GM12878 (cell line): Measurements from ENCODE around the gene CDH4. TPM values are rescaled to one million over a fixed set of nuclear protein-coding genes. Genes with fewer than 3 reads are reported as not detected.

Experiments used
- ATAC-seq: fragments of 200-7000 bp; cut with Tn5 transposase; 3 replicates; pipeline ENCODE4 v1.9.1; 2020; ENCODE audit warnings: mild to moderate bottlenecking, moderate library complexity
- BruUV-seq: library from RNA; stranded (reverse); fragments of 400-500 nt; replicated peaks from 2 replicates; lab custom pipeline; 2021; lab: Mats Ljungman, UMichigan
- CTCF ChIA-PET: fragments of 300-600 bp; sonication (Branson Sonifier 250); formaldehyde crosslinking; extraction: SDS; loops from one replicate; lab custom pipeline; 2021; ENCODE audit warnings: inconsistent platforms; lab: Yijun Ruan, JAX
- POLR2A ChIA-PET: fragments of 350-600 bp; formaldehyde crosslinking; extraction: SDS; loops from one replicate; lab custom pipeline; 2021; ENCODE audit warnings: inconsistent platforms; lab: Charles Lee
- RAD21 ChIA-PET: fragments of 300-600 bp; sonication (Branson Sonifier 250); formaldehyde crosslinking; loops from one replicate; lab custom pipeline; 2023; ENCODE audit warnings: antibody characterized with exemption; ENCODE audit not compliant: unreplicated experiment; lab: Charles Lee
- SMC1A ChIA-PET: fragments of 300-600 bp; sonication (Branson Sonifier 250); formaldehyde crosslinking; loops from one replicate; lab custom pipeline; 2023; ENCODE audit not compliant: unreplicated experiment, uncharacterized antibody; lab: Charles Lee
- DNase-seq: peaks from one replicate; pipeline ENCODE4 v3.0.0-alpha.2; 2011; ENCODE audit warnings: low read depth, low spot score
- FAIRE-seq: peaks from 3 replicates; lab custom pipeline; 2011; peaks lifted over from hg19 to GRCh38; lab: Jason Lieb, UNC
- H2AFZ ChIP-seq: 2 replicates; pipeline ENCODE4 v1.6.0; 2011; ENCODE audit warnings: low read depth, low read length, control low read depth; ENCODE audit not compliant: control insufficient read depth
- H3K27ac ChIP-seq: 2 replicates; pipeline ENCODE4 v1.5.1; 2011; ENCODE audit warnings: control low read depth; ENCODE audit not compliant: control insufficient read depth, insufficient read depth
- H3K27me3 ChIP-seq, 2 experiments: replicated peaks in 1 of 2; 2 replicates each; pipeline versions ENCODE4 v1.6.0 to v1.6.1; 2011; ENCODE audit warnings: low read length in 1 of 2; ENCODE audit not compliant: control insufficient read depth in 2 of 2, insufficient read depth in 2 of 2
- H3K36me3 ChIP-seq, 2 experiments: 2 replicates each; pipeline ENCODE4 v1.5.1; 2011; ENCODE audit warnings: low read length in 1 of 2; ENCODE audit not compliant: control insufficient read depth in 2 of 2, insufficient read depth in 2 of 2
- H3K4me1 ChIP-seq: 2 replicates; pipeline ENCODE4 v1.6.1; 2011; ENCODE audit warnings: mild to moderate bottlenecking, low read length, moderate library complexity, mixed read lengths; ENCODE audit not compliant: control insufficient read depth, insufficient read depth
- H3K4me2 ChIP-seq: 2 replicates; pipeline ENCODE4 v1.6.0; 2011; ENCODE audit warnings: control low read depth; ENCODE audit not compliant: control insufficient read depth, insufficient read depth
- H3K4me3 ChIP-seq: fragments of 200-600 bp; sonication (generic); 2 replicates; pipeline ENCODE4 v1.5.1; 2016
- H3K79me2 ChIP-seq: 2 replicates; pipeline ENCODE4 v1.6.0; 2011; ENCODE audit warnings: low read length; ENCODE audit not compliant: control insufficient read depth, insufficient read depth
- H3K9ac ChIP-seq: 2 replicates; pipeline ENCODE4 v1.8.0; 2011; ENCODE audit warnings: low read length, control low read depth, mixed read lengths; ENCODE audit not compliant: control insufficient read depth, insufficient read depth
- H3K9me3 ChIP-seq: replicated peaks from 3 replicates; pipeline ENCODE4 v1.5.1; 2011; ENCODE audit warnings: mild to moderate bottlenecking, low read length; ENCODE audit not compliant: control insufficient read depth, insufficient read depth
- H4K20me1 ChIP-seq: 2 replicates; pipeline ENCODE4 v1.6.0; 2011; ENCODE audit not compliant: control insufficient read depth, insufficient read depth
- HDAC6 ChIP-seq: fragments of 200-600 bp; sonication (generic); IDR thresholded peaks from one replicate; pipeline ENCODE4 v1.8.0; 2017; ENCODE audit warnings: antibody characterized with exemption; ENCODE audit not compliant: unreplicated experiment
- KAT2A ChIP-seq: conservative IDR thresholded peaks from 2 replicates; pipeline ENCODE4 v1.6.1; 2011; ENCODE audit warnings: low read depth, low read length; ENCODE audit not compliant: control insufficient read depth
- MYC ChIP-seq: IDR thresholded peaks from 2 replicates; pipeline ENCODE4 v1.6.1; 2011; ENCODE audit warnings: mild to moderate bottlenecking, low read length, moderate library complexity, inconsistent platforms; ENCODE audit not compliant: insufficient read depth, insufficient replicate concordance, insufficient read length, severe bottlenecking
- NR2C2 ChIP-seq: IDR thresholded peaks from 2 replicates; pipeline ENCODE4 v1.6.1; 2011; ENCODE audit warnings: borderline replicate concordance, low read depth; ENCODE audit not compliant: control insufficient read depth, insufficient read length
- NRF1 ChIP-seq: conservative IDR thresholded peaks from 2 replicates; pipeline ENCODE4 v1.6.1; 2011; ENCODE audit warnings: mild to moderate bottlenecking, low read depth, low read length, improper control_type of control experiment
- PRDM15 ChIP-seq: fragments of 450-650 bp; formaldehyde crosslinking; IDR thresholded peaks from 2 replicates; pipeline ENCODE4 v1.4.0; 2020; ENCODE audit warnings: mild to moderate bottlenecking, moderate library complexity
- RAD21 ChIP-seq: IDR thresholded peaks from 2 replicates; pipeline ENCODE4 v1.6.1; 2011; ENCODE audit warnings: mild to moderate bottlenecking, low read depth, low read length, moderate library complexity; ENCODE audit not compliant: insufficient read depth
- RCOR1 ChIP-seq: conservative IDR thresholded peaks from 2 replicates; pipeline ENCODE4 v1.6.1; 2012; ENCODE audit warnings: low read depth, low read length, improper control_type of control experiment
- SIX5 ChIP-seq: IDR thresholded peaks from 2 replicates; pipeline ENCODE4 v1.6.1; 2011; ENCODE audit warnings: mild to moderate bottlenecking, low read depth, low read length, moderate library complexity; ENCODE audit not compliant: severe bottlenecking
- TCF12 ChIP-seq: IDR thresholded peaks from 2 replicates; pipeline ENCODE4 v1.6.1; 2011; ENCODE audit warnings: low read depth, mild to moderate bottlenecking, low read length
- YBX1 ChIP-seq: fragments of 450-650 bp; IDR thresholded peaks from 2 replicates; pipeline ENCODE4 v1.6.1; 2016; ENCODE audit warnings: antibody characterized with exemption
- WGBS: methylation state at CpG from one replicate; pipeline ENCODE4 v1.1.6; 2016; ENCODE audit warnings: low lambda C conversion rate; ENCODE audit not compliant: insufficient replicate concordance, insufficient coverage; ENCODE audit errors: missing lambda C conversion rate; 5-methylcytosine and 5-hydroxymethylcytosine counted together
- in situ Hi-C: fragments of 300-500 bp; cut with MboI; formaldehyde crosslinking; loops from 9 replicates; pipeline ENCODE4 v1.14.3; 2018; ENCODE audit warnings: mixed read lengths
- intact Hi-C: fragments of 100-400 bp; cut with micrococcal nuclease; formaldehyde crosslinking; loops from one replicate; pipeline ENCODE4 v1.14.2; 2022; ENCODE audit not compliant: unreplicated experiment
- polyA plus RNA-seq, 11 experiments: library from polyadenylated mRNA; depleted of rRNA in 4 of 11; unstranded in 6 of 11; stranded (reverse) in 5 of 11; fragments of >200 nt; fragmentation: Nextera tagmentation in 4 of 11; fragmentation: Illumina TruSeq in 1 of 11; extraction: Ambion mirVana in 4 of 11; extraction: Trizol in 1 of 11; gene quantifications; 1 replicate in 1 of 11; 2 replicates in 10 of 11; pipeline versions ENCODE4 v1.2.1 to v1.2.3, GENCODE V29; 2011 to 2016; ENCODE audit warnings: inconsistent platforms in 2 of 11, missing spikeins in 2 of 11, low read depth in 1 of 11
- total RNA-seq, 4 experiments: library from RNA; depleted of rRNA in 3 of 4; stranded (reverse); fragments of >200 nt in 3 of 4; fragmentation: Illumina TruSeq in 1 of 4; extraction: Trizol in 1 of 4; gene quantifications; 2 replicates each; pipeline versions ENCODE4 v1.2.1 to v1.2.3, GENCODE V29; 2013 to 2021
- TF ChIP-seq, protein P1 (sequence below): fragments of 450-650 bp; IDR thresholded peaks from 2 replicates; pipeline ENCODE4 v1.6.1; 2016; ENCODE audit warnings: mild to moderate bottlenecking

The CDH4 gene
- total and polyA plus RNA-seq, 10 of the 15 experiments (the other 5 are each of a cell fraction or from before 2014, with no cell fraction given) = not detected

GRCh38 chr20:61924211-61924857 lies 672.3 kb downstream of the CDH4 start:
- Histone ChIP-seq H3K79me2 (no peaks in the 10 kb centered on the region), H3K36me3 (no peaks in the 10 kb centered on the region), H3K4me1 (no peaks in the 10 kb centered on the region), H4K20me1 (no peaks in the 10 kb centered on the region), H3K9ac (no peak overlapping the region), H3K27ac (no peak overlapping the region), H3K4me3 (no peak overlapping the region), H3K9me3 (no peaks in the 10 kb centered on the region; the same call in 2 of the 3 replicates), H2AFZ (no peak overlapping the region), H3K27me3 (no peaks in the 10 kb centered on the region; a peak in 1 of 4 replicates), H3K4me2 (no peak overlapping the region)
- 50% methylated on average over 17 of the region's 19 CpGs for WGBS
- SMC1A ChIA-PET = no interaction called here
- BruUV-seq = no TSS peak
- CTCF ChIA-PET = no interaction called here
- ATAC-seq (no peak), DNase-seq (no peak), FAIRE-seq (no peak)
- POLR2A ChIA-PET = no interaction called here
- no peak for TF ChIP-seq HDAC6
- no peak for TF ChIP-seq PRDM15 (CRISPR knock-in tag)
- no peak for TF ChIP-seq SIX5
- TF ChIP-seq TCF12 = no peak
- no peak for TF ChIP-seq RAD21
- TF ChIP-seq RCOR1 = no peak
- no peak for TF ChIP-seq YBX1
- TF ChIP-seq KAT2A = no peak
- no peak for TF ChIP-seq NR2C2
- no peak for TF ChIP-seq MYC
- TF ChIP-seq NRF1 = no peak
- TF ChIP-seq, protein P1, sequence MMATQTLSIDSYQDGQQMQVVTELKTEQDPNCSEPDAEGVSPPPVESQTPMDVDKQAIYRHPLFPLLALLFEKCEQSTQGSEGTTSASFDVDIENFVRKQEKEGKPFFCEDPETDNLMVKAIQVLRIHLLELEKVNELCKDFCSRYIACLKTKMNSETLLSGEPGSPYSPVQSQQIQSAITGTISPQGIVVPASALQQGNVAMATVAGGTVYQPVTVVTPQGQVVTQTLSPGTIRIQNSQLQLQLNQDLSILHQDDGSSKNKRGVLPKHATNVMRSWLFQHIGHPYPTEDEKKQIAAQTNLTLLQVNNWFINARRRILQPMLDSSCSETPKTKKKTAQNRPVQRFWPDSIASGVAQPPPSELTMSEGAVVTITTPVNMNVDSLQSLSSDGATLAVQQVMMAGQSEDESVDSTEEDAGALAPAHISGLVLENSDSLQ = no peak
- in situ Hi-C loops = no loop called here
- intact Hi-C loops = no loop called here
- RAD21 ChIA-PET = no interaction called here
